Tibial nerve (tissue), 4 donors: ENCODE data around the gene KAT6B. TPM values are rescaled to one million over a fixed set of nuclear protein-coding genes. Genes with fewer than 3 reads are reported as not detected.

Experiments
- DNase-seq, 2 donors: peaks; one replicate each; pipeline ENCODE4 v3.0.0-alpha.2; 2019; ENCODE audit warnings: low spot score in 2 of 2
- H3K27ac ChIP-seq, 4 donors: fragments of 200-600 bp; sonication (generic) in 3 of 4; one replicate each; pipeline ENCODE4 v1.5.1; 2017 to 2019; ENCODE audit warnings: mild to moderate bottlenecking in 1 of 4
- H3K27me3 ChIP-seq, 2 donors: fragments of 200-600 bp; sonication (generic) in 1 of 2; one replicate each; pipeline versions ENCODE4 v1.5.1 to v1.6.0; 2017 to 2019
- H3K36me3 ChIP-seq, 3 donors: fragments of 200-600 bp; sonication (generic); one replicate each; pipeline ENCODE4 v1.5.1; 2018 to 2019
- H3K4me1 ChIP-seq, 4 donors: fragments of 200-600 bp; sonication (generic) in 3 of 4; one replicate each; pipeline ENCODE4 v1.5.1; 2017 to 2019
- H3K4me3 ChIP-seq, 4 donors: fragments of 200-600 bp; sonication (generic) in 3 of 4; one replicate each; pipeline ENCODE4 v1.5.1; 2017 to 2019; ENCODE audit warnings: mild to moderate bottlenecking in 1 of 4, moderate library complexity in 1 of 4
- H3K9me3 ChIP-seq, 4 donors: fragments of 200-600 bp; sonication (generic) in 3 of 4; one replicate each; pipeline ENCODE4 v1.5.1; 2017 to 2019
- CTCF ChIP-seq, 5 experiments: fragments of 200-600 bp in 3 of 5; fragments of 450-650 bp in 2 of 5; sonication (generic) in 3 of 5; IDR thresholded peaks; one replicate each; pipeline ENCODE4 v1.5.1; 2016 to 2019; ENCODE audit warnings: antibody characterized with exemption in 5 of 5, mild to moderate bottlenecking in 3 of 5, moderate library complexity in 2 of 5
- EP300 ChIP-seq, 2 donors: sonication (generic); formaldehyde crosslinking; IDR thresholded peaks; one replicate each; pipeline ENCODE4 v1.6.1; 2017; ENCODE audit warnings: antibody characterized with exemption in 2 of 2, mild to moderate bottlenecking in 1 of 2
- POLR2A ChIP-seq, 2 donors: fragments of 450-650 bp; IDR thresholded peaks; one replicate each; pipeline ENCODE4 v1.6.1; 2017; ENCODE audit warnings: antibody characterized with exemption in 2 of 2, mild to moderate bottlenecking in 2 of 2, moderate library complexity in 2 of 2
- WGBS, 2 donors: methylation state at CpG; one replicate each; pipeline ENCODE4 v1.1.5; 2018; 5-methylcytosine and 5-hydroxymethylcytosine counted together
- total RNA-seq, 4 donors: library from RNA; depleted of rRNA; stranded (reverse); fragments of >200 nt; gene quantifications; one replicate each; pipeline ENCODE4 v1.1.0, GENCODE V29; 2016

KAT6B gene
- total RNA-seq, 4 donors from 2014 or later, result 42.3 to 59.7 (median 45.6) TPM

- WGBS, 2 donors, result 83 to 85% methylated on average over 4 of the region's 4 CpGs
Observed at GRCh38 chr10:75057680-75058079, 231.3 kb downstream of the KAT6B start.

GRCh38 chr10:75058161-75058560 is 231.8 kb downstream of the KAT6B start:
- Histone ChIP-seq H3K9me3 (no peaks in the 10 kb centered on the region), H3K27ac (no peak overlapping the region), H3K36me3 (no peaks in the 10 kb centered on the region), H3K4me3 (no peak overlapping the region), H3K27me3 (no peaks in the 10 kb centered on the region), H3K4me1 (no peaks in the 10 kb centered on the region)
- TF ChIP-seq POLR2A (IDR thresholded peaks at IDR 0.05), result no peak
- no peak for TF ChIP-seq CTCF (IDR thresholded peaks at IDR 0.05)
- no peak for TF ChIP-seq EP300 (IDR thresholded peaks at IDR 0.05)
- DNase-seq, result no peak
- 76 to 86% methylated on average over 10 of the region's 10 CpGs for WGBS, 2 donors

More at GRCh38 chr10:75057680-75058079, 231.3 kb downstream of the KAT6B start:
- no peak overlapping the region for H3K27ac ChIP-seq
- H3K4me3 ChIP-seq, result no peak overlapping the region
- no peak for TF ChIP-seq CTCF (IDR thresholded peaks at IDR 0.05)
- TF ChIP-seq EP300 (IDR thresholded peaks at IDR 0.05), result no peak
- TF ChIP-seq POLR2A (IDR thresholded peaks at IDR 0.05), result no peak
- DNase-seq, result no peak
- no peaks in the 10 kb centered on the region for H3K36me3 ChIP-seq
- no peaks in the 10 kb centered on the region for H3K27me3 ChIP-seq
- no peaks in the 10 kb centered on the region for H3K9me3 ChIP-seq
- no peaks in the 10 kb centered on the region for H3K4me1 ChIP-seq

GRCh38 chr10:75061709-75062505 is 235.5 kb downstream of the KAT6B start:
- Histone ChIP-seq H3K9me3 (no peaks in the 10 kb centered on the region), H3K4me3 (no peak overlapping the region), H3K4me1 (no peaks in the 10 kb centered on the region), H3K36me3 (no peaks in the 10 kb centered on the region), H3K27ac (peak overlapping the region in 2 of 4 donors; percentile 61 to 70), H3K27me3 (no peaks in the 10 kb centered on the region)
- TF ChIP-seq POLR2A (IDR thresholded peaks at IDR 0.05) (no peak), EP300 (IDR thresholded peaks at IDR 0.05) (no peak), CTCF (IDR thresholded peaks at IDR 0.05) (no peak)
- DNase-seq, result no peak
- 70 to 72% methylated on average over 15 of the region's 15 CpGs for WGBS, 2 donors

GRCh38 chr10:75062506-75063299 is 236.3 kb downstream of the KAT6B start:
- Histone ChIP-seq H3K4me3 (no peak overlapping the region), H3K27me3 (no peaks in the 10 kb centered on the region), H3K27ac (peak overlapping the region in 2 of 4 donors; percentile 61 to 70), H3K36me3 (no peaks in the 10 kb centered on the region), H3K9me3 (no peaks in the 10 kb centered on the region), H3K4me1 (no peaks in the 10 kb centered on the region)
- DNase-seq, result peak in 1 of 2 donors; percentile 43
- 65 to 70% methylated on average over 10 of the region's 10 CpGs for whole genome bisulfite sequencing, 2 donors
- TF ChIP-seq EP300 (IDR thresholded peaks at IDR 0.05), result peak in 1 of 2 donors; percentile 21
- TF ChIP-seq POLR2A (IDR thresholded peaks at IDR 0.05), result no peak

GRCh38 chr10:75063461-75064230 is 237.2 kb downstream of the KAT6B start:
- DNase-seq, result no peak
- no peaks in the 10 kb centered on the region for H3K27me3 ChIP-seq
- H3K36me3 ChIP-seq, result no peaks in the 10 kb centered on the region
- H3K27ac ChIP-seq, result no peak overlapping the region
- H3K4me3 ChIP-seq, result no peak overlapping the region
- no peak for TF ChIP-seq CTCF (IDR thresholded peaks at IDR 0.05)
- no peak for TF ChIP-seq EP300 (IDR thresholded peaks at IDR 0.05)
- TF ChIP-seq POLR2A (IDR thresholded peaks at IDR 0.05), result no peak
- WGBS, 2 donors, result 90 to 93% methylated on average over 8 of the region's 8 CpGs
- H3K4me1 ChIP-seq, result no peaks in the 10 kb centered on the region
- no peaks in the 10 kb centered on the region for H3K9me3 ChIP-seq
